ELF-1 (cell line): Measurements from ENCODE around the gene TMEM198.

Experiments used
- DNase-seq: peaks from one replicate; pipeline ENCODE4 v3.0.0-alpha.2; 2016; ENCODE audit warnings: low read depth, low spot score

Gene TMEM198, protein sequence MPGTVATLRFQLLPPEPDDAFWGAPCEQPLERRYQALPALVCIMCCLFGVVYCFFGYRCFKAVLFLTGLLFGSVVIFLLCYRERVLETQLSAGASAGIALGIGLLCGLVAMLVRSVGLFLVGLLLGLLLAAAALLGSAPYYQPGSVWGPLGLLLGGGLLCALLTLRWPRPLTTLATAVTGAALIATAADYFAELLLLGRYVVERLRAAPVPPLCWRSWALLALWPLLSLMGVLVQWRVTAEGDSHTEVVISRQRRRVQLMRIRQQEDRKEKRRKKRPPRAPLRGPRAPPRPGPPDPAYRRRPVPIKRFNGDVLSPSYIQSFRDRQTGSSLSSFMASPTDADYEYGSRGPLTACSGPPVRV

DNA sequence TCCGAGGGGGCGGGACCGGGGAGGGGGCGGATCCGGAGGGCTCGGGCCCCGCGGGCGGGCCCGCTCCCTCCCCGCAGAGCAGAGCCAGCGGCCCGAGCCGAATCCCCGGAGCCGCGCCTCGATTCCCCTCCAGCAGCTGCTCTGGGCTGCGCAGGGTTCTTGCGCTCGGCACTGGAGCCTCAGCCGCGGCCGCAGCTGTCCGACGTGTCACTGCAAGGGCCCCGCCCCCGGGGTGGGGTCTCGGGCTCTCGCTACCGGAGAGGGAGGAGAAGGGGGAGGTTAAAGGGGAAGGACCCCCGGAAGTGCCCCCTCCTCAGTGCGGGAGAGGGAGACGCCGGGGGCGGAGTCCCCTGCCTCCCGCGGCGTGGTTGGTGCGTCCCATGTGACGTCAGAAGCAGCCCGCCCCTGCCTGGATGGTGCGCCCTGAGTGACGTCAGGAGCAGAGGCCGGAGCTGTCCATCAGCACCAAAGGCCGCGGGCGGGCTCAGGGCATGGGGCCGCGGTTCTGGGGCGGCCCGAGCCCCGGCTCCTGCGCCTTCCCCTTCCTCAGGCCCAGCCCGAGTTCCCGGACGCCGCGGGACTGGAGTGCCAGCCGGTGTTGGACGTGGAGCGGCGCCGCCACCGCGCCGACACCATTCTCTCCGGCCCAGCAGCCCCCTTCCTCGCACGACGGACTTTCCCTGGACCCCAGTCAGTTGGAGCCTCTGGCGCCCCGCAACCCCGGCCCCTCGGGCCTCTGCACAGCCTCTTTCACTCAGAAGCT is at the start of gene TMEM198, which contains the start of gene CHPF:
Gene TMEM198, plus strand, starts transcription at position 433 of the 763 bp plus-strand sequence. CDS start 700 bp downstream, outside the sequence.
Gene CHPF, minus strand, starts transcription at position 214 of the 763 bp plus-strand sequence. CDS start 271 bp downstream, outside the sequence.
- peak; percentile 100 for DNase-seq

DNA sequence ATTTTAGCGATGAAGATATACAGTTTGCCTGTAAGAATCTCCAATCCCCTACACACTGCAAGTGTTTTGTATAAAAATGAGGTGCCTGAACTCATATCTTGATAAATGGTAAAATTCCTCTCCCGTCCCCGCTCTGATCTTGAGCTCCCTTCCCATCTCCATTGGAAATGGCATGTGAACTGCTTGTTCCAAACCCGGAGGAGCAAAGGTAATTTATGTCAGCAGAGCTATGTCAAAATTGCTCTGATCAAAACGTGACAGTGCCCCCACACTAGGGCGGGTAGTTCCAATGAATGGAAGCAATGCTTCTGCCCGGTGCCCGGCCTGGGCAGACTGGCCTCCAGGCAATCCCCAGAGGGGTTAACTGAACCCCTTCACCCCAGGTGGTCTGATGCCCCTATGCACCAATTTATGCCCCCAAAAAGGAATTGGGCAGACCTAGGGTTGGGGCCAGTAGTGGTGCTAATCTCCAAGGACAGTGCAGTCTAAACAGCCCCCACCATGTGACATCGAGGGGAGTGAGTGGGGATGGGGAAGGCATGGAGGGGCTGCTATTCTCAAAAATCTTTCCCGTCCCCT is 48.8 kb upstream of the TMEM198 start:
- DNase-seq, result no peak

DNA sequence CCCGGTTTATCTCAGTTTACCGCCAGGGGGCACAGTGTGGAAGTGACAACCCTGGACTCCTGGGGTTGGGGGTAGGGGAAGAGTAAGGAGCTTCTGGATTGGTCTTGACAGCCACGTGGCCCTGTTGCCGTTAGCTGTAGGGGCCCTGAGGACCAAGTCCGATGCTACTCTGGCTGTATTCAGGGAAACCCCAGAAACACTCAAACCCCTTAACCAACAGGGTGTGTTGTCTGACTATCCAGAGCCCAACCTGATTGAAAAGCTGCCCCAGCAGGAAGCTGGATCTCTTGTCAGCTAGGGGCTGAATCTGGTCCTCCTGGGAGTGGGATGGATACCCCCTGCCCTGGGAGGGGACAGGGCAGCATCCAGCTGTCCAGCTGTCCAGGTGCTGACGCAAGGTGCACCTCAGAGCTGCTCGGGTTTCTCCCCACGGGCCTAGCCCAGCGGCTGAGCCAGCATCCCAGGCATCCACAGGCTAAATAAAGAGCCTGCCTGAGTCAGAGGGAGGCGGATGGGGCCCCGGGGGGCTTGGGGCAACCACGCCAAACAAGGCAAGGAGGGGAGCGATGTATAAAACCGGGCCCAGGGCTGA is 48.2 kb upstream of the TMEM198 start:
- peak; percentile 81 for DNase-seq

DNA sequence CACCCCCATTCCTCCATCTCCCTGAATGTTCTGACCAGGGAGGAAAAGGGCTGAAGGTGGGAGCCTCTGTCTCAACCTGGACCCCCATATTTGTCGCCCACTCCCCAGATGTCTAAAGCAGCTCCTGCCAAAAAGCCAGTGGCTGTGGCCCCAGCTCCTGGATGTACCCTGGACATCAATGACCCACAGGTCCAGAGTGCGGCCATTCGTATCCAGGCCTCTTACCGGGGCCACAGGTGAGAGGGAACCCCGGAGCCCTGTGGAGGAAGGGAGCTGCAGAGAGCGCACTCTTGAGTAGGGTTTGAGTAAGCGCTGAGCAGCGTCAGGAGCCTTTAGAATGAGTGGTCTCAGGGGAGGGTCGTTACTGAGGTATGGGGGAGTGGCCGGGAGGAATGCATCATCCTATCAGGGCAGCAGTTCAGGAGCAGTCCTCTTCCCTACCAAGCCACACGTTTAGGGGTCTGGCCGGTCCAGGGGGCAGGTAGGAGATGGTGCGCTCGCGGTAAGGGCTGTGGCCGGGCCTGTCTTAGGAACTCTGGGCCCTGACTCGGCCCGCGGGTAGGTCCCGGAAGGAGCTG is 47.5 kb upstream of the TMEM198 start:
- DNase-seq, result no peak

DNA sequence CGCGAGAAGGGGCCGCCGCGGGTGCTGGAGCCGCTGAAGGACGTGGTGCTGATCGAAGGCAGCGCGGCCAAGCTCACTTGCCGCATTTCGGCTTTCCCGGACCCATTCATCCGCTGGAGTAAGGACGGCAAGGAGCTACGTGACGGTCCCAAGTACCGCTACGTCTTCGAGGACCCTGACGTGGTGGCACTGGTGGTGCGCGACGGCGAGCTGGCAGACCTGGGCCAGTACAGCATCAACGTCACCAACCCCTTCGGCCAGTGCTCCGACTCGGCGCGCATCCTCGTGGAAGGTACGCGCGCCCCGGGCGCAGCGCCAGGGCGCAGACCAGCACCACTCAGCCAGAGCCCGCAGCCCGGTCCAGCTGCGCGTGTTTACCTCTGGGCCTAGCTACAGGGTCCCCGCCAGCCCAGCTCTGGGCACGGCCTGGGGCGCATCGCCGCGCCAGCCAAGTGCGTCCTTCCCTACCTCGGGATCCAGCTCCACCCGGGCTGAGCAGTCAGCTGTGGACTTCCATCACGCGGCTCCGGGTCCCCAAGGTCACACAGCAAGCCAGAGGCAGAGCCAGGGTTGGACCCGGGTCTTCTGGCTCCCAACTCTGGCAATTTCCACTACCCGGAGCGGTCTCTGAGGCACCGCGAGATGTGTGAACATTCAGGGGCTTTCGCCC is 46.9 kb upstream of the TMEM198 start:
- peak; percentile 52 for DNase-seq

DNA sequence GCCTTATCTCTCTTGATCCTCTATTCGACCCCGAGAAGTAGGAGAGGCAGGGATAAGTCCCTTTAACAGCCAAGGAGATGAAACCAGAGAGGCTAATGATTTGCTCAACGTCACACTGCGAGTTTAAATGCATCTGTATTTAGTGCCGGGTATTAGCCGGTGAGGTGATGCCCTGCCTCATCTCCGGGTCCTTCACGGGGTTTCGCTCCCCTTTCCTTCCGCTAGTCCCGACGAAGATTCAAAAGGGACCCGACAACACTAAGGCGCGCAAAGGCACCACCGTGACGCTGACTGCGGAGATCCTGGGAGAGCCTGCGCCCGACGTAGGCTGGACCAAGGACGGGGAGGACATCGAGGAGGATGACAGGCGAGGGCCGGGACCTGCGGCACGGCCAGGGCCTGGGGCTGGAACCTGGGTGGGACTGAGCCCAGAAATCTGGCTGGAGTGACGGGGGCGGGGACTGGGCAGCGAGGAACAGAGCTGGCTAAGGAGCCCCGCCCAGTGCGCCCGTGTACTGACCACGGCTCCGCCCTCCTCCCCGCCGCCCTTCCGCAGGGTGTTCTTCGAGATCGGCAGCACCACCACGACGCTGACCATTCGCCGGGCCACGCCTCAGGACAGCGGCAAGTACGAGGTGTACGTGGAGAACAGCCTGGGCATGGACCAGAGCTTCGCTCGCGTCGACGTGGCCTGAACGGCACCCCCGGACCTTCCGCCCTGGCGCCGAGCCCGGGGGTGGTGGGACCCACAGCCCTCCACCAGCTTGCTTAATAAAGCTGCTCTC is 46.1 kb upstream of the TMEM198 start:
- DNase-seq, result peak; percentile 64

DNA sequence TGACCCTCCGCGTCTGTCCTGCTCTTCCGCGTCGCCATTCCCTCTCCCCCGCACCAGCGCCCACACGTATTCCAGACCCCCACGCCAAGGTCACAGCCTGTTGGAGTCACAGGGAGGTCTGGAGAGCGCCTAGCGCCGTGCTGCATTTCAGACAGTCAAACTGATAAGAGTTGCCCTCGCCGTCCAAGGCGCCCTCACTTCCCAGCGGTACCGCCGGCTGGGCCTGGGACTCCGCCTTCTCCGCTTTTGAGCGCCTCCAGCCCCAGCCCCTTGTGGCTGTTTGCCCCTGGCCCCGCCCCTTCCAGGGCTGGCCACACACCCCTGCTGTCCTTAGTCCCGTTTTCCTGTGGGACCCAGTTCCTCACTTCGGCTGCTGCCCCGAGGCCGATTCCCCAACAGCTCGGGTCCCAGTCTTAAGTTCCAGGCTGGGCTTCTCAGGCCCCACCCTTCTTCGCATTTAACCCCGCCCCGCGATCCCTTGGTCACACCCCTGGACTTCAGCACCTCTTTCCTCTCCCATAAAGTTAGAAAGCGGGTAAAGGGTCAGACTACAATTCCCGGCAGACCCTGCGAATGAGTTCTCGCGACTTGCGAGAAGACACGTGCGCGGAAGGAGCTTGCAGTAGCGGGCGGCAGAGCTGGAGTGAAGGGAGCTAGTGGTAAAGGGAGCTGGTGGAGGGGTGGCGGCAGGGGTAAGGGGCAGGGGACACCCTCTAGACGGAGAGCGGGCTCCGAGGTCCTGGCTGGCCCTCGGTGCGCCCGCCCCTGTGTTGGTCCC is 45.4 kb upstream of the TMEM198 start, which contains the start of gene GMPPA:
Gene GMPPA, plus strand, starts transcription at position 612 of the 778 bp plus-strand sequence. CDS start 1,085 bp downstream, outside the sequence.
- DNase-seq, result peak; percentile 99

DNA sequence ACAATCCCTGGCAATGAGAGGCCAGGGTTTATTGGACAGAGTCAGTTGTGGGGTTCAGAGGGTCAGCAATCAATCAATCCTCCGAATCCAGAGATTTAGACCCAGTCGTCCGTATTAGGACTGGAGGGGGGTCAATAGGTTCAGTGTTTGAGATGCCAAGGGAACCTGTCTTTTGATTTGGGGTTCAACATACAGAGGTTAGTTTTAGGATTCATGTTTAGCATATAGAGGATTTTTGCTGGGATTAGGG is 44.8 kb upstream of the TMEM198 start:
- DNase-seq, result no peak

DNA sequence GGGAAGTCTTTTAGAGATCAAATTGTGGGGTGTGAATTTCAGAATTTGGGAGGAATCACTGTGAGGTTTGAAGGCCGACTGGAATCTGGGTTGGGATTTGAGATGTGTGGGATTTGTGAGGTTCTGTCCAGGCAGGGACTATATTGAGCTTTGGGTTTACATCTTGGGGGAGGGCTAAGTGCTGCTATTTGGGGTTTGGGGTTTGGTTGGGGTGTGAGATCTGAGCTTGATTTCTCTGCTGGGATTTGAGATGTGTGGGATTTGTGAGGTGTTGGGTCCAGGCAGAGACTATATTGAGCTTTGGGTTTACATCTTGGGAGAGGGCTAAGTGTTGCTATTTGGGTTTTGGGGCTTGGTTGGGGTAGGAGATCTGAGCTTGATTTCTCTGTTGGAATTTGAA is 44.3 kb upstream of the TMEM198 start:
- no peak for DNase-seq

DNA sequence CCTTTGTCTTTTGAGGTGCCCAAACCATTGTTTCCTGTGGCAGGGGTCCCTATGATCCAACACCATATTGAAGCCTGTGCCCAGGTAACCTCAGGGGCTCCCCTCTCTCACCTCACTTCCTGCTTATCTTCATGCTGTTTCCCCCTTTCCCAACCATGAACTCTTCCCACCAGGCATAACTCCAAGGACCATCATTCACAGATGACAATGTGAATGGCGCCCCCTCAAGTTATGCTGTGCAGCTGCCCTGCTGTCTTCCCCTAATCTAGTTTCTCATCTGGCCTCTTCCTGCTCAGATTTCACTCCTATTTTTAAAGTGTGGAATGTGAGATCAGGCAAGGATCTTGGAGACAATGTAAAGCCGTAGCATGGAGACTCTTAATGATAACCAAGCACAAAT is 43.7 kb upstream of the TMEM198 start:
- DNase-seq, result no peak

DNA sequence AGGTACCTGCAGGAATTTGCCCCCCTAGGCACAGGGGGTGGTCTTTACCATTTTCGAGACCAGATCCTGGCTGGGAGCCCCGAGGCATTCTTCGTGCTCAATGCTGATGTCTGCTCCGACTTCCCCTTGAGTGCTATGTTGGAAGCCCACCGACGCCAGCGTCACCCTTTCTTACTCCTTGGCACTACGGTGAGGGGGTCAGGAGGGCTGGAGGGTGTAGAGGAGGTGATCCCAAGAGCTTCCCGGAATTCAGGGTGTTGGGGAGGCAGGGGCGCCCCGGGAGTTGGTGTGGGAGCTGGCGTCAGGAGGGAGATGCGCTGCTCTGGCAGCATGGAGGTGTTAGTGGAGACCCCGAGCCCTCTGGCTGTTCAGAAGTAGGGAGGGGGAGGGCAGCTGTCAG is 42.0 kb upstream of the TMEM198 start:
- no peak for DNase-seq

DNA sequence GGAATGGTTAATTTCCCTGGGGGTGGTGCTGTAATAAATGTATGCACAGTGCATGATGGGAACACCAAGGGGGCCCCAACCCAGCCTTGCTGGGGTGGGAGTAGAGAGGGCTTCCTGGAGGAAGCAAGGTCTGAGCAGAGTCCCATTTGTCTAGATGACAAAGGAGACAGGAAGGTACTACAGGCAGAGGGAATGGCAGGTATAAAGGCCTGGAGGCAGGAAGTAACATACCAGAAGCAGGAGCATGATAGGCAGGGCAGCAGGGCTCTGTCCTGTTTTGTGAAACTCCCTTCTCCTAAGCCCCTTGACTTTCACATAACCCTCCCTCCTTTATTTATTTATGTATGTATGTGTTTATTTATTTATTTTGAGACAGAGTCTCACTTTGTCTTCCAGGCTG is 41.2 kb upstream of the TMEM198 start:
- DNase-seq, result no peak

DNA sequence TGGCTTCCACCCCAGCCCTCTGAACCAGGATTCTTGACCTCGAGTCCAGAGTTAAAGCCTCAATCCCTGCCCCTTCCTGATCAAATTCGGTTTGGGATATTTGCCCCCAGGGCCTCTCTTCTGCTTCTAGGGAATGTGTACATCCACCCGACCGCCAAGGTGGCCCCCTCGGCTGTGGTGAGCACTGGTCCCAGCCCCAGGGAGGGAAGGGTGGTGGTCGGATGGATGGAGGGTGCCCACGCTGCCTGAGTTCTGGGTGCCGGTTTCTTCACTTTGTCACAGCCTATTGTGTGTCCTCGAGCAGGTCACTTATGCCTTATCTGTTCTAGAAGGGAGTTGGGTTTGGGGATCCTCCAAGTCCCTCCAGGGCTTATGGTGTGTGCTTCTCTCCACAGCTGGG is 38.2 kb upstream of the TMEM198 start:
- no peak for DNase-seq

DNA sequence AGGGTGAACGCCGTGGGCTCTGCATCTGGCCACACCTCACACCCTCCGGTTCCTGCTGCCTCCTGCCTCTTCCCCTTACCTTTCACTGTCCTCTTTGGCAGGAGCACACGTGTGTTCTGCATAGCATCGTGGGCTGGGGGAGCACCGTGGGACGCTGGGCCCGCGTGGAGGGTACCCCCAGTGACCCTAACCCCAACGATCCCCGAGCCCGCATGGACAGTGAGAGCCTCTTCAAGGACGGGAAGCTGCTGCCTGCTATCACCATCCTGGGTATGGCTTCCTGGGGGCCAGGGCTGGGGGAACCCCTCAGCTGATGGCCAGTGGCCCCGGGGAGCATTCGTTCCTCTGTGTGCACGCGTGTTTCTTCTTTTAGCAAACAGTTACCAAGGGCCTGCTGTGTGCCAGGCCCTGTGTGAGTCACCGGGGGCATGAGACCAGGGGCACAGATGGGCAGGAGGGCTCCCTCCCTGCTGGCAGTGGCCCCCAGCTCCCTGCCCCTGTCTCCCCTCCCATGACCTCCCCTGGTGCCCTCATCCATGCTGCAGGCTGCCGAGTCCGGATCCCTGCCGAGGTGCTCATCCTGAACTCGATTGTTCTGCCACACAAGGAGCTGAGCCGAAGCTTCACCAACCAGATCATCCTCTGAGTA is 37.6 kb upstream of the TMEM198 start:
- DNase-seq, result no peak

DNA sequence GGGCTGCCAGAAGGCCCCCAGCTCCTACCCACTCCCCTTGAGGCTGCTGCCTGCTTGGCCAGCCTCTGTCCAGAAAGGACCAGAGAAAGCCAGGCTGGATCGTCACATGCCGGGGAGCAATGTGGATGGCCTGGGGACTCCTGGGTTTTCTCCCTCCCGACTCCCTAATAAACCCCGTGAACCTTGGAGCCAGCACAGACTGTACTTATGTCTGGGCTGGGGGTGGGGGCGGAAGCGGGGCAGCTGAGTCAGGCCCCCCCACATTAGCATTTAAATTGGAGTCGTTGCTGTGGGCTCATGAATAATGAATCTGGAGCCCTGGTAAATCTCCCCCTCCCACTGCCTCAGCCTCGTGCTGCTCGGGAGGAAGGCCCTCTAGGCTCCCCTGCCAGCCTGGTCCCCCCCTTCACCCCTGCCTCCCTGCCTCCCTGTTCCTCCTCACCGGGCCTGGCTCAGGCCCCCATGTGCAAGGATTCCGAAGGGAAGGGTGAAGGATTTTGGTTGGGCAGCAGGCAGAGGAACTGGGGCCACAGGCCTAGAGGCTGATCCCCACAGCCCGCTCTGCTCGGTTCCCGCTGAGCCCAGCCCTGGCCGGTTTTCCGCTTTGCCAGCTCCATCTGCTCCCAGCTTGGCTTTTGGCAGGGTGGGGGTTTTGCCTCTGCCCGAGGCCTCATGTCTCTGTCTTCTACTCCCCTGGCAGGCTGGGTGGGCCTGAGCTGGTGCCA is 36.9 kb upstream of the TMEM198 start:
- no peak for DNase-seq

DNA sequence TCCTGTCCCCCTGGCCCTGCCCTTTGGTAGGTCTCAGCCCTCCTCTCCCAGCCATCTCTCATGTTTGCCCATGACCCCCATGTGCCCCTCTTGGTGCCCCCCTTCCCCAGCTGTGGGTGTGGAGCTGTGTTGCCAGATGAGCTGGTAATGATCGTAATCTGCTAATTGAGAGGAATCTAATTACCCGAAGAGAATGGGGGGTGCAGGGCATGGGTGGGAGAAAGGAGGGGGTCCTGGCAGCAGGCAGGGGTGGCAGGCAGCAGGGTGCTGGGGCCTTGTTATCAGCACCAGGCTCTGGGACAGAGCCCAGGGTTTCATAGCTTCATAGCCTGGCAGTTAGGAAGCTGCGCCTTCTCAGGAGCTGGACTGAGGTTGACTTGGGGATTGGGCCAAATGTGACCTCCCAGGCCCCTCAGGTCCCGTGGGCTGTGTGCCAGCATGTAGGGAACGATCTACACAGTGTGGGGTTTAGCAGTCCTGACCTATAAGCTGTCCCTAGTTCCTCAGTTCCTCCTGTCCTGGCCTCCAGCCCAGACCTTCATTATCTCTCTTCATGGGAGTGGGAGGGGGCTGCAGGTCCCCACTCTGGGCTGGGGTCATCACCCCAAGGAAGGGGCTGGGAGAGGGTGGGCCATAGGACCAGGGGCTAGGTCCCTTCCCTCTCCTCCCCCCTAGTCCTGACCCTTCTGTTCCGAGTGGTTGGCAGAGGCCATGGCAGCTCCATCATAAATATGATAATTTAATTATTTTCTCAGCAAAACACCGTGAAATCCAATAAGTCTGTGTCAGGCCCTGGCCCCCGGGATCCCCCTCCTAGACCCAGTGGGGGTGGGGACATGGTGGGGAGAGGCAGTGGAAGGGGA is 36.0 kb upstream of the TMEM198 start:
- no peak for DNase-seq

DNA sequence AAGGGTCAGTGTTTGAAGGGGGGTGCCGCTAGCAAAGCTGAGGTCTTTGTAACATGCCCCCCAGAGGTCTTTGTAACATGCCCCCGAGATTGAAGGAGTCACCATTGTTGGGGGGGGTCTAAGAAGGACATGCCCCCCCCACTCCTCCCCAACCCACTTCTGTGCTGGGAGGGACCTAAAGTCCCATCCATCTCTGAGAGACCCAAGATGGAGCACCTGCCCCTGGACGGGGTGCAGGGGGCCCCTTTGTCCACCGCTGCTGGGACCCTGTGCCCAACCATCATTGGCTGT is 35.4 kb upstream of the TMEM198 start:
- DNase-seq, result no peak
